Measurements from ENCODE around the gene ALDH6A1.
"Not testable (repeated sequence)": the region's sequence is repeated elsewhere in the genome, so short reads cannot be mapped to it uniquely, and the experiment has no call there.

ALDH6A1 gene

DNA sequence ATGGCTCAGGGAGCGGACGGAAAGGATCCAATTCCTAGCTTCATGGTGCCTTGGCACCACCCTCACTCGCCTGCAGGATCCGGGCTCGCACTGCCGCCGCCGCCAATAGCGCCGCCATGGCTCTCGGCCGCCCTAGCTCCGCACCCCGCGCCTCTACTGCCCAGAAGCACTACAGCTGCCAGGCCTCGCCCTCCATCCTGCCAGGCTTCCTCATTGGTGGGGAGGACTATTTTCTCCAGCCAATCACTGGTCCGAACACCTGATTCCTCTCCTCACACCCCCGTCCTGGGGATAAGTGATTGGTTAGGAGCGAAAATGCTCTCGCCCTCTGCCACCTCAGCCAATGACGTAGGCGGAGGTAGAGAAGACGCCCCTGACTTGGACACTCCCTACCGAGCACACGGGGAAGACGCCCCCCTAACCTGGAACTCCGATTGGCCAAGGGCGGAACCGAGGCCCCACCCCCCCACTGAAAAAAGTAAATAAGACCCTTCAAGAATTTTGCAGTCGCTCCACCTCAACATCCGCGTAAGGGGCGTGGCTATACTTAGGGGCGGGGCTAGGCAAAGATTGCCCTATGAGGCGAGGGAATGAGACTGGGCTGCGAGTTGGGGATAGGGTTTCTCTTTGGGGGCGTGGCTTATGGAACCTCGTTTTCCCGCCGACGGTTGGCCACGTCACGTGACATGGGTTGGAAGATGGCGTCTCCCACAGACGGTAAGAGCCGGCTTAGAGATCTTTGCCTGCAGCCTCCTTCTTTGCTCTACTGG lies at the start of gene ALDH6A1, which contains the start of gene LIN52:
Gene ALDH6A1, minus strand, starts transcription at position 177 of the 770 bp plus-strand sequence. Its CDS starts 59 bp downstream, at position 118.
Gene LIN52, plus strand, starts transcription at position 680 of the 770 bp plus-strand sequence. Its CDS starts 19 bp downstream, at position 699.
- peak; percentile 98 for DNase-seq

- DNase-seq = no peak
Observed at GRCh38 chr14:74127634-74128033, 43.4 kb upstream of the ALDH6A1 start.

GRCh38 chr14:74126315-74127013 lies 42.2 kb upstream of the ALDH6A1 start:
- DNase-seq = no peak

DNA sequence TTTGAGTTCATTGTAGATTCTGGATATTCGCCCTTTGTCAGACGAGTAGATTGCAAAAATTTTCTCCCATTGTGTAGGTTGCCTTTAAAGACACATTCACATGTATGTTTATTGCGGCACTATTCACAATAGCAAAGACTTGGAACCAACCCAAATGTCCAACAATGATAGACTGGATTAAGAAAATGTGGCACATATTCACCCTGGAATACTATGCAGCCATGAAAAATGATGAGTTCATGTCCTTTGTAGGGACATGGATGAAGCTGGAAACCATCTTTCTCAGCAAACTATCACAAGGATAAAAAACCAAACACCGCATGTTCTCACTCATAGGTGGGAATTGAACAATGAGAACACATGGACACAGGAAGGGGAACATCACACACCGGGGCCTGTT lies 41.2 kb upstream of the ALDH6A1 start:
- not testable (repeated sequence) for DNase-seq

- not testable (repeated sequence) for DNase-seq
Observed at GRCh38 chr14:74111395-74112216, 27.4 kb upstream of the ALDH6A1 start.

DNA sequence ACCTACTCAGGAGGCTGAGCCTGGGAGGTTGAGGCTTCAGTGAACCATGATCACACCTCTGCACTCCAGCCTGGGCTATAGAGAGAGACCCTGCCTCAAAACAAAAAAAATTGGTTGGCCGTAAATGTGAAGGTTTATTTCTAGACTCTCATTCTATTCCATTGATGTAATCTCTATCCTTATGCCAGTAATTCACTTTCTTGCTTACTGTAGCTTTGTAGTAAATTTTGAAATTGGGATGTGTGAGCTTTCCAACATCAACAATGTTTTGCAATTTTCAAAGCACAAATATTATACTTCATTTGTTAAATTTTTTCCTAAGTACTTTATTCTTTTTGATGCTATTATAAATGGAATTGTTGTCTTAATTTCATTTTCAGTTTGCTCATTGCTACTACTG lies 25.1 kb upstream of the ALDH6A1 start:
- no peak for DNase-seq

GRCh38 chr14:74105381-74105780 lies 21.1 kb upstream of the ALDH6A1 start:
- no peak for DNase-seq

DNA sequence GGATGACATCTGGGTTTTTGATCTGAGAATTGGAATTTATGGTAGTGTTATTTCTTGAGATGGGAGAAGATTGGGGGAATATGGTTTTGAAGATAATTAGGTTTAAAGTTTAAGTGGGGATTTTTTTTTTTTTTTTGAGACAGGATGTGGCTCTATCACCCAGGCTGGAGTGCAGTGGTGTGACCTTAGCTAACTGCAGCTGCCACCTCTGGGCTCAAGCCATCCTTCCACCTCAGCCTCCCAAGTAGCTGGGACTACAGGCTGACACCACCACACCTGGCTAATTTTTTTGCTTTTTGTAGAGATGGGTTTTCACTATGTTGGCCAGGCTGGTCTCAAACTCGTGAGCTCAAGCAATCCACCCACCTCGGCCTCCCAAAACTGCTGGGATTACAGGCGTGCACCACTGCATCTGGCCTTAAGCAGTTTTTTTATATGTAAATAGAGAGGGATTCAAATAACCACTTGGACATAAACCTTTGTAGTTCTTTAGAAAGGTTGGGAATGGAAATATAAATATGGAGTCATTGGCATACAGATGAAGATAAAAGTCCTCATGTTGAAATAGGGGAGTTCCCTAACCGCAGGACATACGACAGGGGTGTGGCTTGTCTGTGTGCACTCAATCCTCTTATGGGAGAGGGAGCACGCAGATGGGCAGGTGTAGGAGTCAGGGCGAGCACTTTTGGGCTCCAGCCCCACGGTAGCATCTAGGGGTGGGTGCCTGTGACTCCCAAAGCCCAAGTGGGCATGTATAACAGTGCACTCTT lies 5.2 kb upstream of the ALDH6A1 start:
- no peak for DNase-seq

GRCh38 chr14:74085828-74086227 lies 1.6 kb upstream of the ALDH6A1 start:
- no peak for DNase-seq

- DNase-seq = no peak
Observed at GRCh38 chr14:74085047-74085637, 889 bp upstream of the ALDH6A1 start.

- DNase-seq = no peak
Observed at GRCh38 chr14:74083784-74084276, 423 bp downstream of the ALDH6A1 start.

GRCh38 chr14:74083161-74083560 lies 1.1 kb downstream of the ALDH6A1 start:
- DNase-seq = no peak

GRCh38 chr14:74081491-74081890 lies 2.8 kb downstream of the ALDH6A1 start:
- DNase-seq = no peak

- no peak for DNase-seq
Observed at GRCh38 chr14:74080820-74081460, 3.3 kb downstream of the ALDH6A1 start.

DNA sequence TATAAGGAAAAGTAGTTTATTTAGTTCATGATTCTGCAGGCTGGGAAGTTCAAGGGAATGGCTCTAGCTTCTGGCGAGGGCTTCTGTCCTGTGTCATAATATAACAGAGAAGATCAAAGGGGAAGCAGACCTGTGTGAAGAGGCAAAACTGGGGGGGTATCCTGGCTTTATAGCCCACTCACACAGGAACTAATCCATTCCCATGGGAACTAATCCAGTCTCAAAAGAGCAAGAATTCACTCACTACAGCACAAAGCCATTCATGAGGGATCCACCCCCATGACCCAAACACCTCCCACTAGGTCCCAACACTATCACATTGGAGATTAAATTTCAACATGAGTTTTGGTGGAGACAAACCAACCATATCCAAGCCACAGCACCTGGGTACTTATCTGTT lies 6.9 kb downstream of the ALDH6A1 start:
- DNase-seq = no peak

DNA sequence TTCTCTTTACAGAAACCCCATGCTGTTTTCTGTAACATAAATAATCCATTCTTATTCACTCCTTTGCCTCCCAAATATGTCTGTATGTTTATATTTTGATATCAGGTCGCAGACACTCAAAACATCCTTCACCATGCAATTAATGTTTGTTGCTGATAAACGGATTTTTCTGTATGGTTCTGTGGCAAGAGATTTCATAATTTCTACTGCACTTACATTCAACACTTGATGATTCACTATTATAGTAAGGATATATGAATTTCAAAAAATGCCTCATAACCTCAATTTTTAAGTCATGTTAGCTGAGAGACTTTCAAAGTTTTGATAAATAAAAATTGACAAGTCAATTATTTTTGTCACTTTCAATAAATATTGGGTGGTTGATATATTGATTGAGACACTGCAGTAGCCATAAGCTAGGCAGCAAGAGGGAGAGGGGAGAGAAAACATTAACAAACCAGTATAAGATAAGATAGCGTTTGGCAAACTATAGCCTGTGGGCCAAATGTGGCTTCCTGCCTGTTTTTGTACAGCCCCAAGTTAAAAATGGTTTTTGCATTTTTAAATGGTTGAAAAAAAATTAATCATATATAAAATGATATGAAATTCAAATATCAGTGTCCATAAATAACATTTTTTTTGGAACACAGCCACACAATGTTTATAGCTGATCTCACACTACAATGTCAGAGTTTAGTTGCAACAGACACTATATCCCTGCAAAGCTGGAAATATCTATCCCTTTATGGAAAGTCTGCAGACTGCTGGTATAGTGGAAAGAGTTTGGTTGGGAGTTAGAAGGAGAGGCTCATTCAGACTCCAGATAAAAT lies 18.3 kb downstream of the ALDH6A1 start:
- no peak for DNase-seq

DNA sequence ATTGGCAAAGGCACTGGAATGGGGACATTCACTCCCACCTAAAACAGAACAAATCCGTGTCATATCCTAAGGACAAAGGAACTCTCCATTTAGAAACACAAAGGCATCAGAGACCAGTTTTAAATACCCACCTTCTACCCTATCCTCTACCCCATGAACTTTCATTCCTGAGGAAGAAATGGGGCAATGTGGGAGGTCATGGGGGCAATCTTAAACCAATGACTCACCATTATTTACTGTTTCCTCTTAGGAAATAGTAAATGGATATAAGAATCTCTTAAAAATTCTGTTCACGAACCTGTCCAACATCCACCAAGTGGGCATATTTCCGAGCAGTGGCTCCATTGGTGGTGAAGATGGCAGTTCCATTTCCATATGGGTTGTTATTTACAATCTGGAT lies 19.4 kb downstream of the ALDH6A1 start:
- no peak for DNase-seq

GRCh38 chr14:74064426-74064825 lies 19.8 kb downstream of the ALDH6A1 start:
- DNase-seq = no peak

DNA sequence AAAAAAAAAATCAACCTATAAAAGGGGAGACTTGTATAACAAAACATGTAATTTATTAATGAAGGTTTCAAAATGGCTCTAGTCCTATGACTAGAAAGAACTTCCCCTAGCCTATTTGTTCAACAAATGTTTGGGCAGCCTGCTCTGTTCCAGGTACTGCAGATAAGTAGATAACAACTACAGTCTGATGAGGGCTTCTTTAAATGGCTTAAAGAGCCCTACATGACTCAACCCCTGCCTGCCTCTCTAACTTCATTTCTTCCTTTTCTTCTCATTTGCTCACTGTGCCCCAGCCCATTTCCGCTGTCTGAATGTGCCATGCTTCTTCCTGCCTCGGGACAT lies 21.5 kb downstream of the ALDH6A1 start:
- no peak for DNase-seq

- no peak for DNase-seq
Observed at GRCh38 chr14:74049876-74050495, 34.3 kb downstream of the ALDH6A1 start.

All from SIG-M5 (cell line).